HepG2 (cell line): Measurements from ENCODE around the gene R3HDM1. TPM values are rescaled to one million over a fixed set of nuclear protein-coding genes. Genes with fewer than 3 reads are reported as not detected.
A peak's percentile ranks its signal among the peaks of the same experiment; 100 is the strongest.

Experiments
- GPN1 ChIP-seq: sonication (generic); formaldehyde crosslinking; IDR thresholded peaks from 2 replicates; pipeline ENCODE4 v1.5.1; 2020; ENCODE audit warnings: missing genetic modification reagents, borderline replicate concordance
- KLF15 ChIP-seq: sonication (generic); formaldehyde crosslinking; IDR thresholded peaks from 2 replicates; pipeline ENCODE4 v1.8.1; 2023; ENCODE audit warnings: borderline replicate concordance, mild to moderate bottlenecking, inconsistent platforms, missing genetic modification reagents, mixed read lengths
- MED1 ChIP-seq: sonication (generic); formaldehyde crosslinking; IDR thresholded peaks from 2 replicates; pipeline ENCODE4 v1.4.0; 2020; ENCODE audit warnings: missing genetic modification reagents
- MEIS1 ChIP-seq: sonication (generic); formaldehyde crosslinking; IDR thresholded peaks from 2 replicates; pipeline ENCODE4 v1.9.0; 2021; ENCODE audit warnings: mild to moderate bottlenecking, missing genetic modification reagents, moderate library complexity, borderline replicate concordance
- MTA3 ChIP-seq: sonication (generic); formaldehyde crosslinking; IDR thresholded peaks from 2 replicates; pipeline ENCODE4 v1.4.0; 2020; ENCODE audit warnings: missing genetic modification reagents
- MTF2 ChIP-seq: sonication (generic); formaldehyde crosslinking; IDR thresholded peaks from 2 replicates; pipeline ENCODE4 v1.5.0; 2020; ENCODE audit warnings: missing genetic modification reagents, borderline replicate concordance
- NFE2L2 ChIP-seq: fragments of 150-350 bp; IDR thresholded peaks from 2 replicates; pipeline ENCODE4 v1.6.1; 2014; ENCODE audit warnings: low read length
- NKX3-1 ChIP-seq: sonication (generic); formaldehyde crosslinking; IDR thresholded peaks from 2 replicates; pipeline ENCODE4 v1.5.0; 2020; ENCODE audit warnings: missing genetic modification reagents
- NRL ChIP-seq: sonication (generic); formaldehyde crosslinking; IDR thresholded peaks from 2 replicates; pipeline ENCODE4 v1.5.0; 2020; ENCODE audit warnings: missing genetic modification reagents, mild to moderate bottlenecking, moderate library complexity, borderline replicate concordance
- POGZ ChIP-seq: sonication (generic); formaldehyde crosslinking; IDR thresholded peaks from 2 replicates; pipeline ENCODE4 v1.4.0; 2020; ENCODE audit warnings: mild to moderate bottlenecking, missing genetic modification reagents
- POLR2G ChIP-seq: fragments of 200-400 bp; formaldehyde crosslinking; IDR thresholded peaks from 2 replicates; pipeline ENCODE4 v1.6.1; 2018; ENCODE audit warnings: mild to moderate bottlenecking, low read depth, low read length, moderate library complexity
- REL ChIP-seq: sonication (generic); formaldehyde crosslinking; conservative IDR thresholded peaks from 2 replicates; pipeline ENCODE4 v1.8.0; 2022; ENCODE audit warnings: mild to moderate bottlenecking, missing genetic modification reagents, moderate library complexity
- TBX3 ChIP-seq: fragments of 450-650 bp; IDR thresholded peaks from 2 replicates; pipeline ENCODE4 v1.6.1; 2017; ENCODE audit warnings: antibody characterized with exemption, mild to moderate bottlenecking, inconsistent platforms, borderline replicate concordance
- ZC3H13 ChIP-seq: sonication (generic); formaldehyde crosslinking; IDR thresholded peaks from 2 replicates; pipeline ENCODE4 v1.8.1; 2023; ENCODE audit warnings: mild to moderate bottlenecking, missing genetic modification reagents, moderate library complexity
- ZMYM2 ChIP-seq: sonication (generic); formaldehyde crosslinking; IDR thresholded peaks from 2 replicates; pipeline ENCODE4 v1.8.0; 2022; ENCODE audit warnings: mild to moderate bottlenecking, missing genetic modification reagents
- ZNF33B ChIP-seq: sonication (generic); formaldehyde crosslinking; IDR thresholded peaks from 2 replicates; pipeline ENCODE4 v1.5.1; 2020; ENCODE audit warnings: mild to moderate bottlenecking, missing genetic modification reagents
- ZNF367 ChIP-seq: sonication (generic); formaldehyde crosslinking; IDR thresholded peaks from 2 replicates; pipeline ENCODE4 v1.4.0; 2020; ENCODE audit warnings: missing genetic modification reagents, borderline replicate concordance
- ZNF451 ChIP-seq: sonication (generic); formaldehyde crosslinking; IDR thresholded peaks from 2 replicates; pipeline ENCODE4 v1.5.0; 2020; ENCODE audit warnings: mild to moderate bottlenecking, missing genetic modification reagents
- ZNF547 ChIP-seq: sonication (generic); formaldehyde crosslinking; IDR thresholded peaks from 2 replicates; pipeline ENCODE4 v1.5.1; 2020; ENCODE audit warnings: mild to moderate bottlenecking, missing genetic modification reagents
- ZNF589 ChIP-seq: sonication (generic); formaldehyde crosslinking; conservative IDR thresholded peaks from 2 replicates; pipeline ENCODE4 v1.8.0; 2022; ENCODE audit warnings: mild to moderate bottlenecking, moderate library complexity, missing genetic modification reagents
- ZNF674 ChIP-seq: sonication (generic); formaldehyde crosslinking; IDR thresholded peaks from 2 replicates; pipeline ENCODE4 v1.5.0; 2020; ENCODE audit warnings: low read depth, mild to moderate bottlenecking, missing genetic modification reagents
- ZNF782 ChIP-seq: sonication (generic); formaldehyde crosslinking; IDR thresholded peaks from 2 replicates; pipeline ENCODE4 v1.4.0; 2020; ENCODE audit warnings: missing genetic modification reagents, mild to moderate bottlenecking, borderline replicate concordance
- ZNF816 ChIP-seq: sonication (generic); formaldehyde crosslinking; IDR thresholded peaks from 2 replicates; pipeline ENCODE4 v1.8.0; 2022; ENCODE audit warnings: missing genetic modification reagents, mild to moderate bottlenecking, borderline replicate concordance
- polyA plus RNA-seq, 8 experiments: library from polyadenylated mRNA; depleted of rRNA in 3 of 8; stranded (reverse) in 7 of 8; unstranded in 1 of 8; fragments of >200 nt; fragmentation: Illumina TruSeq in 4 of 8; extraction: Trizol in 4 of 8; gene quantifications; 2 replicates each; pipeline versions ENCODE4 v1.2.1 to v1.2.3, GENCODE V29; 2011 to 2016; ENCODE audit warnings: low read depth in 4 of 8, missing spikeins in 1 of 8, mixed read lengths in 1 of 8; ENCODE audit not compliant: insufficient read depth in 1 of 8
- total RNA-seq, 5 experiments: library from RNA; depleted of rRNA; stranded (reverse); fragments of >200 nt; fragmentation: Illumina TruSeq; extraction: Trizol; gene quantifications; 2 replicates each; pipeline ENCODE4 v1.2.3, GENCODE V29; 2016; ENCODE audit warnings: low read depth in 1 of 5
- TF ChIP-seq, protein P1 (sequence below): IDR thresholded peaks from 2 replicates; pipeline ENCODE4 v1.4.0; 2020; ENCODE audit warnings: mild to moderate bottlenecking, missing genetic modification reagents
- TF ChIP-seq, protein P2 (sequence below): IDR thresholded peaks from 2 replicates; pipeline ENCODE4 v1.6.1; 2016
- TF ChIP-seq, protein P3 (sequence below): sonication (generic); formaldehyde crosslinking; IDR thresholded peaks from 2 replicates; pipeline ENCODE4 v1.5.0; 2020; ENCODE audit warnings: missing genetic modification reagents

R3HDM1 gene
- total and polyA plus RNA-seq, 2 of the 13 experiments (the other 11 are each of a cell fraction or from before 2014, with no cell fraction given), result 15.7 to 54.3 TPM

DNA sequence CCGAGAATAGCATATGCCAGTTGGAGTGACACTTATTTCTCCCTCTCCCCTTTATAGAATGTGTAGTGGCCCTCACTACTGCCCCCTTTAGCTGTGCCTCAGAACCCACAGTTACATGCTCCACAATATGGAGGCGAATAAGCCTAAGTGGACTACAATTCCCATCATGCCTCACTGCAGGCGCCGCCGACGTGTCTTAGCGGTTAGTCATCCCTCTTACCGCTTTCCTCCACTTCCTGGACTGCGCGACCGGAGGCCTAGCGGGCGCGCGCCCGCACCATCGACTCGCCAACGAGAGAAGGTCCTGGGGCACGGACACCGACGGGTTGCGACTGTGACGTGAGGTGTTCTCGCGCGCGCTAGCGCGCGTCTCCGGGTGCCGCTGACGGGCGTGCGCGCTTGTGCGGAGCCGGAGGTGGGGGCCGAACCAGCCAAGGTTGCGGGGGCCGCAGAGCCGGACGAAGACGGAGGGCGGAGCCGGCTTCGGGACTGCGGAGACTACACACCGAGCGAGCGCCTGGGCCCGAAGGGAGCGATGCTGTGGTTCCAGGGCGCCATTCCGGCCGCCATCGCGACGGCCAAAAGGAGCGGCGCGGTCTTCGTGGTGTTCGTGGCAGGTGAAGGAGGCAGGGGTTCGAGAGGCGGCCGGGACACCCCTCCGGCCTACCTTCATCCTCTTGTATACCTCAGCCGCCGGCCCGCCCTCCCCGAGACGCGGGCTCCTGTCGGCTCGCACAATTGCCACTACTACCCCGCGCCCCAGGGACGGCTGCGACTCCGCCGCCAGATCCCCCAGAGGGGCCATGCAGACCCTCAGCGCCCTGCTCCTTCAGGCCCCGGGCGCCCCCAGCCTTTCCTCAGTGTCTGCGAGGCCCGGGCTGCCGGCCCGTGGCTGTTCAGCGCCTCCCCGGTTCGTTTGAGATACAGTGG is 210.4 kb downstream of the R3HDM1 start, which contains the start of gene UBXN4 (continued):
- TF ChIP-seq, protein P1, sequence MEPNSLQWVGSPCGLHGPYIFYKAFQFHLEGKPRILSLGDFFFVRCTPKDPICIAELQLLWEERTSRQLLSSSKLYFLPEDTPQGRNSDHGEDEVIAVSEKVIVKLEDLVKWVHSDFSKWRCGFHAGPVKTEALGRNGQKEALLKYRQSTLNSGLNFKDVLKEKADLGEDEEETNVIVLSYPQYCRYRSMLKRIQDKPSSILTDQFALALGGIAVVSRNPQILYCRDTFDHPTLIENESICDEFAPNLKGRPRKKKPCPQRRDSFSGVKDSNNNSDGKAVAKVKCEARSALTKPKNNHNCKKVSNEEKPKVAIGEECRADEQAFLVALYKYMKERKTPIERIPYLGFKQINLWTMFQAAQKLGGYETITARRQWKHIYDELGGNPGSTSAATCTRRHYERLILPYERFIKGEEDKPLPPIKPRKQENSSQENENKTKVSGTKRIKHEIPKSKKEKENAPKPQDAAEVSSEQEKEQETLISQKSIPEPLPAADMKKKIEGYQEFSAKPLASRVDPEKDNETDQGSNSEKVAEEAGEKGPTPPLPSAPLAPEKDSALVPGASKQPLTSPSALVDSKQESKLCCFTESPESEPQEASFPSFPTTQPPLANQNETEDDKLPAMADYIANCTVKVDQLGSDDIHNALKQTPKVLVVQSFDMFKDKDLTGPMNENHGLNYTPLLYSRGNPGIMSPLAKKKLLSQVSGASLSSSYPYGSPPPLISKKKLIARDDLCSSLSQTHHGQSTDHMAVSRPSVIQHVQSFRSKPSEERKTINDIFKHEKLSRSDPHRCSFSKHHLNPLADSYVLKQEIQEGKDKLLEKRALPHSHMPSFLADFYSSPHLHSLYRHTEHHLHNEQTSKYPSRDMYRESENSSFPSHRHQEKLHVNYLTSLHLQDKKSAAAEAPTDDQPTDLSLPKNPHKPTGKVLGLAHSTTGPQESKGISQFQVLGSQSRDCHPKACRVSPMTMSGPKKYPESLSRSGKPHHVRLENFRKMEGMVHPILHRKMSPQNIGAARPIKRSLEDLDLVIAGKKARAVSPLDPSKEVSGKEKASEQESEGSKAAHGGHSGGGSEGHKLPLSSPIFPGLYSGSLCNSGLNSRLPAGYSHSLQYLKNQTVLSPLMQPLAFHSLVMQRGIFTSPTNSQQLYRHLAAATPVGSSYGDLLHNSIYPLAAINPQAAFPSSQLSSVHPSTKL (CRISPR knock-in tag), result peak; percentile 71
- TF ChIP-seq REL (CRISPR knock-in tag), result no peak
- no peak; the same call in 1 of the 2 replicates for TF ChIP-seq MEIS1 (CRISPR knock-in tag)
- TF ChIP-seq POLR2G, result peak; percentile 95
- peak; percentile 96 for TF ChIP-seq POGZ (CRISPR knock-in tag)
- TF ChIP-seq ZNF547 (CRISPR knock-in tag), result peak; percentile 90
- TF ChIP-seq ZNF589 (CRISPR knock-in tag), result peak; percentile 77; the same call in 1 of the 2 replicates
- no peak for TF ChIP-seq ZNF674 (CRISPR knock-in tag)
- no peak; the same call in 1 of the 2 replicates for TF ChIP-seq KLF15
- TF ChIP-seq ZNF451 (CRISPR knock-in tag), result no peak; the same call in 1 of the 2 replicates
- peak; percentile 58; the same call in 1 of the 2 replicates for TF ChIP-seq ZC3H13 (CRISPR knock-in tag)
- peak; percentile 20; the same call in 1 of the 2 replicates for TF ChIP-seq TBX3
- no peak for TF ChIP-seq MTA3
- TF ChIP-seq ZMYM2, result no peak
- peak; percentile 89 for TF ChIP-seq NRL (CRISPR knock-in tag)
- TF ChIP-seq, protein P2, sequence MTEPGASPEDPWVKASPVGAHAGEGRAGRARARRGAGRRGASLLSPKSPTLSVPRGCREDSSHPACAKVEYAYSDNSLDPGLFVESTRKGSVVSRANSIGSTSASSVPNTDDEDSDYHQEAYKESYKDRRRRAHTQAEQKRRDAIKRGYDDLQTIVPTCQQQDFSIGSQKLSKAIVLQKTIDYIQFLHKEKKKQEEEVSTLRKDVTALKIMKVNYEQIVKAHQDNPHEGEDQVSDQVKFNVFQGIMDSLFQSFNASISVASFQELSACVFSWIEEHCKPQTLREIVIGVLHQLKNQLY (CRISPR knock-in tag), result peak; percentile 62
- TF ChIP-seq ZNF816 (CRISPR knock-in tag), result no peak; the same call in 1 of the 2 replicates
- no peak for TF ChIP-seq NFE2L2
- TF ChIP-seq NKX3-1 (CRISPR knock-in tag), result peak; percentile 73
- no peak for TF ChIP-seq ZNF33B
- peak; percentile 76 for TF ChIP-seq MED1 (CRISPR knock-in tag)
- peak; percentile 30 for TF ChIP-seq ZNF782 (CRISPR knock-in tag)
- no peak for TF ChIP-seq MTF2 (CRISPR knock-in tag)
- peak; percentile 83; the same call in 1 of the 2 replicates for TF ChIP-seq ZNF367
- TF ChIP-seq, protein P3, sequence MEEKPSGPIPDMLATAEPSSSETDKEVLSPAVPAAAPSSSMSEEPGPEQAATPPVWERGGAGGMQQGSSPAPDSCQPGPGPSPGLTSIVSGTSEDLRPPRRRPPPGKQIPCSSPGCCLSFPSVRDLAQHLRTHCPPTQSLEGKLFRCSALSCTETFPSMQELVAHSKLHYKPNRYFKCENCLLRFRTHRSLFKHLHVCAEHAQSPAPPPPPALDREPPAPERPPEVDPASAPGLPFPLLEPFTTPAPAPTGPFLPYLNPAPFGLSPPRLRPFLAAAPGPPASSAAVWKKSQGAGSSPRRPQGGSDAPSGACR, result no peak; the same call in none of the 2 replicates
- no peak for TF ChIP-seq GPN1 (CRISPR knock-in tag)
